Measurements from ENCODE around the gene SPSB2.
A peak's percentile ranks its signal among the peaks of the same experiment; 100 is the strongest.
"Not testable (repeated sequence)": the region's sequence is repeated elsewhere in the genome, so short reads cannot be mapped to it uniquely, and the experiment has no call there.

Gene SPSB2

GRCh38 chr12:6869049-6870021 lies 3.8 kb downstream of the SPSB2 start:
- peak in 1 of 2 experiments; percentile 62 for DNase-seq

- no peak for DNase-seq
Observed at GRCh38 chr12:6868211-6869048, 4.7 kb downstream of the SPSB2 start.

- DNase-seq, result peak; percentile 16 to 47
Observed at GRCh38 chr12:6867413-6868210, 5.5 kb downstream of the SPSB2 start, which contains the start of gene TPI1. Gene TPI1 (plus strand): TSS chr12:6867531. CDS start chr12:6867567, 36 bp downstream.

GRCh38 chr12:6866920-6867412 lies 6.1 kb downstream of the SPSB2 start:
- no peak for DNase-seq

- no peak for DNase-seq
Observed at GRCh38 chr12:6866163-6866919, 6.8 kb downstream of the SPSB2 start.

GRCh38 chr12:6865307-6865706 lies 7.8 kb downstream of the SPSB2 start:
- DNase-seq, result not testable (repeated sequence)

- no peak for DNase-seq
Observed at GRCh38 chr12:6863586-6864321, 9.3 kb downstream of the SPSB2 start.

GRCh38 chr12:6863033-6863432 lies 10.1 kb downstream of the SPSB2 start:
- DNase-seq, result no peak

GRCh38 chr12:6861391-6861790 lies 11.7 kb downstream of the SPSB2 start:
- DNase-seq, result no peak

- no peak for DNase-seq
Observed at GRCh38 chr12:6860942-6861341, 12.2 kb downstream of the SPSB2 start.

- DNase-seq, result no peak
Observed at GRCh38 chr12:6860116-6860515, 13.0 kb downstream of the SPSB2 start.

GRCh38 chr12:6858799-6859198 lies 14.3 kb downstream of the SPSB2 start:
- DNase-seq, result no peak

- DNase-seq, result no peak
Observed at GRCh38 chr12:6855322-6855721, 17.8 kb downstream of the SPSB2 start.

- no peak for DNase-seq
Observed at GRCh38 chr12:6854036-6854435, 19.1 kb downstream of the SPSB2 start.

- no peak for DNase-seq
Observed at GRCh38 chr12:6853626-6854025, 19.5 kb downstream of the SPSB2 start.

GRCh38 chr12:6852651-6853354 lies 20.3 kb downstream of the SPSB2 start:
- no peak for DNase-seq

- peak; percentile 97 to 99 for DNase-seq
Observed at GRCh38 chr12:6851921-6852650, 21.0 kb downstream of the SPSB2 start, which contains the start of gene USP5. Gene USP5 (plus strand): TSS chr12:6852150. CDS start chr12:6852180, 30 bp downstream.

GRCh38 chr12:6851153-6851920 lies 21.8 kb downstream of the SPSB2 start, which contains the start of gene CDCA3:
Gene CDCA3 (minus strand): TSS chr12:6851286. CDS start chr12:6850952, 334 bp downstream.
- DNase-seq, result peak; percentile 91 to 95

GRCh38 chr12:6850796-6851152 lies 22.3 kb downstream of the SPSB2 start:
- no peak for DNase-seq

All from cerebellar nuclear complex (tissue), 1 donor.